ENCODE results near the gene ZIC4.

ZIC4 gene

DNA sequence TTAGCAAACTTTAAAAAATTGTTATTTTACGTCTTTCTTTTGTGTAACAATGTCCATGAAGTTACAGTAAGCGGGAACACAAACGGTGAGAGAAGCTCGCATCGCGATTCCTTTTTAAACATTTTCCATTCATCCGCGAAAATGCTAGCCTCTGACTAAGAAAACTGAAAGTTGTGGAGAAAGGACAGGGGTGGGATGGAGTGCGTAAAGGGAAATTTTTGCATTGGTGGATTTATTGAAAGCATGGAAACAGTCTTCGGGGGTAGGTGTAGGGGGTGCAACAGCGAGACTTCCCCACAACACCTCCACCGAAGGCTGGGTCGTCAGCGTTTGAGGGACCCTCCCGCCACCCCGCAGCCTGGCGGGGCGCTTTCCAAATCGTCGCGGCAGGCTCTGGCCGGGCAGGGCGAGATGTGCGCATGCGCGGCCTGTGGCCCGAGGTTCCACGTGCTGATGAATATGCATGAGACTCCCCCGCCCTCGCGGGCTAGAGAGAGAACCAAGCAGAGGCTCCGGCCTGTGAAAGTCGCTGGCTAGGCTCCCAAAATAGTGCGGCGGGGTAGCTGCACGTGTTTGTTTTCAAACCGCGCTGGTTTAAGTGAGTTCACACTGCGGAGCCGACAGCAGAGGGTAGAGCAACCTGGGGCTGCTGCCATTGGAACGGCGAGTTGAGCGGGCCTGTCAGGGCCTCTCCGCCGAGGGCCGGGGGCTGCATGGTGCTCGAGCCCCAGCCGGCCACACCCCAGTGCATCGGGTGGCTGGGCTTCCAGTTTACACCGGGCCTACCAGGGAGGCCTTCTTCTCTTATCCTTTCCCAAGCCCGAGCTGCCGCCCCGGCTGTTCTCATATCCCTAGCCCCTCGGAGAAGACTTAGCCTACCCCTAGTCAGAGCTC lies 12.7 kb upstream of the ZIC4 start:
- peak overlapping the region in 2 of 7 experiments; percentile 8 to 18 for H3K4me3 ChIP-seq
- peak overlapping the region in 5 of 21 experiments; percentile 27 to 57 (median 52) for H3K27ac ChIP-seq

DNA sequence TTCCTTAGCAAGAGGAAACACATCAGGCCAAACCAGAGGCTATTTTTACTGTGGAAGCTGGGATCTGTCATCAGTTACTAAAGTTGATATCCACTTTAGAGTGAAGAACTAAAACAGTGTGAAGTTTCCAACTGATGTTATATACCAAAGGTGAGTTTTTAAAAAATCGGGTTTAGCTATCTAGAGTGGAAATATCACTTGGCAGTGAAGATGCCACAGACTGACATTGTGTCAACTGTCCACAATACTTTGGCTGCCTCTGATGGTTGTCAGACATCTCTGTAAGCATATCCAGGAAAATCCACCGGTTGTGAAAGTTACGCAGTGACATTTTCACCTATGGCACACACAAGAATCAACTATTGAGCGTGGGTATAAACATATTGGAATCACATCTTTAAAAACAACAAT lies 12.0 kb upstream of the ZIC4 start:
- Histone ChIP-seq H3K4me3 (peak overlapping the region in 1 of 7 experiments; percentile 18), H3K27ac (peak overlapping the region in 5 of 21 experiments; percentile 27 to 57 (median 52))

DNA sequence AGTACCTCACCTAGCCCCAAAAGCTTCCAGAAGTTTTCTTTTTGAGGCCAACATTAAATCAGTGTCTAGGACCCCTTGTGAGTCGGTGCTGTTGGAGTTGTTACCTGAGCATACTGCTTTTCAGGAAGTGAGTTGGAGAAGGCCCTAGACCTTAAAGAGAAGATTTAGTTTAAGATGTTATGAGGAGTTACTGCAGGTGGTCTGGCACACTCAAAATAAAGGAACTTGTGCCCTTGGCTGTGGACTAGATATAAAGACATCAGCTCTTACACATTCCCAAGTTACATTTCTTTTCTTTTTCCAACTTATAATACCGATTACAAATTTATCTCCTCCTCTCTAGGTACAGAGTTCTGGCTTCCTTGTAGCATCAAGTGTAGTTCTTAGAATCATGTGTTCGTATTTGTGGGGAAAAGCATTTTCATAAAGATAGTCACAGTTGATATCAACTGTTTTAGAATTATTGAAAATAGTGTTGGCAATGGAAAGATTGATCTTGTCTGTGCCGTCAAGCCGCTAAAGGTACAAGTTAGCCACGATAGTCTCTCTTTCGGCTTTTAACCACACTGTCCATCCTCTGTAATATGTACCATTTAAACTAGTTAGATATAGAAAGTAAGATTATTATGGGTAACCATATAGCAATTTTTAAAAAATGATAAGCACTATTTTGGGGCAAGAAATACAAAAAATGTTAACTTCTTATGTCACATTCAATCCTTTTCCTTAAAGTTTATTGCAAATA lies 11.4 kb upstream of the ZIC4 start:
- Histone ChIP-seq H3K27ac (no peak overlapping the region), H3K4me3 (no peak overlapping the region)

DNA sequence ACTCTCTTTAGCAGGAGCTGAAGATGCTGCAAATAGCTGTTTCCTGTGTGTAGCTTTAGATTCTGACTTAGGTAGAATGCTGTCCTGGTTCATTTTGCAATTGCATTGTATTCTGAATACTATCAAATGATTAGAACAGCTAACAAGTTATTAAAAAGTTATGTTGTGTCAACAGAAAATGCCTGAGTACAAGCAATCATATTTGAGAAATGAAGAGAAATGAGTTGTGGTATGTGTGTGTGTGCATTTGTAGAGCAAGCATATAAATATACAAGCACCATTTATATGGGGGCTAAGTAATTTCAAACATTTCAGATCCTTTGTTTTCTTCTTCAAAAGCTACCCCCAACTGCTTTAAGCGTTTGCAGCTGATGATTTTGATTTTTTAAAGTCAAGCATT lies 10.6 kb upstream of the ZIC4 start:
- H3K4me3 ChIP-seq, result no peak overlapping the region

DNA sequence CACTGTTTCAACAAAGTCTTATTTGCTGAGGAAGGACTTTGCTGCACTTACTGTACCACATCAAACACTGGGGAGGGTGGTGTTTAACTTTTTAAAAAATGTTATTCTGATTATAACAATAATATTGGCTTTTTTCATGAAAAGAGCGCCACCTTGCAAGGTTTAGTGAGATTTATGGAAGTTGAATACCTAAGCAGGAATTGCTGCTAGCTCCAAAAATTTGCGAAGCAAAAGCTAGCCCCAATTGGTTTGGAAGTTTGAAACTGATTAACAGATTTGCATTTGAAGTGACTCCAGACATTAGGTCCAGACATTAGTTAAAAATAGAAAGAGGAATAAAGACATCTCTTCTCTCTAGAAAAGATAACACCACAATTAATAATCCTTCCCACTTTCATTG lies 9.5 kb upstream of the ZIC4 start:
- Histone ChIP-seq H3K4me3 (no peak overlapping the region), H3K27ac (no peak overlapping the region)

More for the DNA sequence above, 10.6 kb upstream of the ZIC4 start:
- no peak overlapping the region for H3K27ac ChIP-seq

DNA sequence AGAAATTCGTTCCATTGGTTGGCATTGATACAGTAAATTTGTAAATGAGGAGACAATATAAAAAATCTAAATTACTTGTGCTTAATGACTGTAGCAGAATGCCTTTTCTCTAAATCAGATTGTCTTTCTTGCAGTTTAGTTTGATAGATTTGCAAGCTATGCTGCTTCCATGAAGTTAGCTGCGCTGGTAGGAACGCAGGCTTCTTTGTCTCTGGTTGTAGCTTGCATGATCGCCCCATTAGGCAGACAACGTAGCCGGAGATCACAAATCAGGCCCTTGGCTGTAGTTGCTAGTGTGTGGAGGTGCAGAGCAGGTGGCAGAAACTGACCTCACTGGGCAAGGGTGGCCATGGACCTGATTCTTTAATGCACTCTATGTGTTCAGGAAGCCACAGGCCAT lies 8.9 kb upstream of the ZIC4 start:
- Histone ChIP-seq H3K4me3 (no peak overlapping the region), H3K27ac (no peak overlapping the region)

DNA sequence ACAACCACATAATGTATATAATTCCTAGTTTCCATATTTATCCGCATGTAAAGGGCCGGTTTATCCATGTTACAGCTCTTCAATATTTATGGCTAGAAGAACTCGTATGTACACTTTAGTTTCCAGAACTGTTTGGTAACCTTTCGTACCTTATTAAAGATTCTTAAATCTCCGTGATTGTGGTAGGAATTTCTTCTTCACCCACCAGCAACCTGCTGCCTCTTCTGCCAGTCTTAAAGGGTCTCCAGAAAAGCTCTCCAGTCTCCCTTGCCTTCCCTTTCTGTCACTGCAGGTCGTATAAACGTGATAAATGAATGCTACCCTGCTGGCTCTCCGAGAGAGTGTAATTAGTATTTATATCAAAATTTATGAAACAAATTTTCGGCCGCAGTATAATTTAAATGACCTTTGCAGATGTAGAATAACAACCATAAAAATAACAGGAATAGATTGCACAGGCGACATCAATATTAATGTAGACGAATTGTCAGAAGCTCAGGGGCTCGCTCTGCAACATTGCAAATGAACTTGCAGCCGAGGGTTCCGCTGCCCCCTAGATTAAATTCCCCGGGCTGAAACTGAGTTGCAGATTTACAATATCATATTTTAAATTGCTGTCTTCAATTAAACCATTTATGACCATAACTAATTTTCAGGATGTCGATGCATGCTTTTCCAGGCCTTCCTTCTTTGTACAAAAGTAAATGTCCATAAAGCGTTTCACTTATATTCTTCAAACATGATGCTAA lies 8.2 kb upstream of the ZIC4 start:
- Histone ChIP-seq H3K4me3 (no peak overlapping the region), H3K27ac (no peak overlapping the region)

DNA sequence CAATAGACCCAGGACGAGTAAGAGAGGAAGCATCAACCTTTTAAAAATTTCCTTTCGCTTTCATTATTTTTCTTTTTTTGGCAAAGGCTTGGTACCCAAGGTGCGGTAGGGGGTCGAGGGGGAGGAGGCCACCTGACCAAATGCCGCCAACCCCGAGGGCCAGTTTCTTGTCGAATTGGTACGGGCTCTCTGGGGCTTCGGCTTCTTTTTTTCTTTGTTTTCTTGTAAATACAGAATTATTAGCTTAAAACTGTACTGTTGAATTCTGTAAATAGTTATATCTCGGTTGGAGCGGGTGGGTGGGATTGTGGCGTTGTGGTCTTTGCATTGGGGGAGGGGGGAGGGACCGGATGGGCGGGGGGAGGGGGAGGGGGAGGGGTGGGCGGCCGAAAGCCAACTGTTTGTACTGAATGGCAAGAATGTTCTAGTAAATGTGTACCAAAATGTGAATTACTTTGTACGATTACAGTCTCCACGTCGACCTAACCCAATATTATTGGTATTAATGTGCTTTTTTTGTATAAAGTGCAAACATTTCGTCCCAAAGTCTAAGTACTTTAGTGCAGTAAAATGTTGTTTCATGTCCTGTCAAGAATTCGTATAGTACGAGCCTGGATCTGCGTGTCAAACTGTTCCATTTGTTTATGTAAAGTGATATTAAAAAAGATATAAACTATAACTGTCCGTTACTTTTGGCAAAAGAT lies 7.5 kb upstream of the ZIC4 start:
- H3K27ac ChIP-seq, result no peak overlapping the region
- H3K4me3 ChIP-seq, result peak overlapping the region in 3 of 7 experiments; percentile 8 to 29 (median 26)

DNA sequence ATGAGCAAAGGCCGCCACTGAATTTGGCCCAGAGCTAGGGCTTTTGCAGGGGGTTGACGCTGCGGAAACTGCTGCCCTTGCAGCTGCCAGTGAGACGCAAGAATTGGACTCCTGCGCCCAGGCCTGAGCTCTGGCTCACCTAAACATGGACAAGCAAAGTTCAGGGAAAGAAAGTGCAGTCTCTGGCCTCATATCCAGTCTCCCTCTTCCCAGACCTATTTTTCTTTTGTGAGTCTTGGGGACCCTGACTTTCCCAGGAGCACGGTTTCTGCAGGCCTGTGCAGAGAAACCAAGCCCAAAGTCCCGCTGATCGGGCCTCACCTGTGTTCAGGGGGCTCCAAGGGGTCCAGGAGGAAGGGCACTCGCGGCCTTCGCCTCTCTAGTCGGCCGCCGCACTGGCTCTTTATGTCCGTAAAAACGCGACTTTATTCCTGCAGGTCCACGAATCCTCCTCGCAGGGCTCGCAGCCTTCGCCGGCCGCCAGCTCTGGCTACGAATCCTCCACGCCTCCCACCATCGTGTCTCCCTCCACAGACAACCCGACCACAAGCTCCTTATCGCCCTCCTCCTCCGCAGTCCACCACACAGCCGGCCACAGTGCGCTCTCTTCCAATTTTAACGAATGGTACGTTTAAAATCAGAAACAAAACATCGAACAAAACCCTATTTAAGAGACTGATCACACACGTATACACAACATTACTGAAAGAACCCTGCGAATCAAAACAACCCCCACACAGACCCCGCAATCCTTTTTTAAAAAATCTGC lies 6.8 kb upstream of the ZIC4 start:
- no peak overlapping the region for H3K27ac ChIP-seq
- H3K4me3 ChIP-seq, result peak overlapping the region in 3 of 7 experiments; percentile 8 to 29 (median 26)

DNA sequence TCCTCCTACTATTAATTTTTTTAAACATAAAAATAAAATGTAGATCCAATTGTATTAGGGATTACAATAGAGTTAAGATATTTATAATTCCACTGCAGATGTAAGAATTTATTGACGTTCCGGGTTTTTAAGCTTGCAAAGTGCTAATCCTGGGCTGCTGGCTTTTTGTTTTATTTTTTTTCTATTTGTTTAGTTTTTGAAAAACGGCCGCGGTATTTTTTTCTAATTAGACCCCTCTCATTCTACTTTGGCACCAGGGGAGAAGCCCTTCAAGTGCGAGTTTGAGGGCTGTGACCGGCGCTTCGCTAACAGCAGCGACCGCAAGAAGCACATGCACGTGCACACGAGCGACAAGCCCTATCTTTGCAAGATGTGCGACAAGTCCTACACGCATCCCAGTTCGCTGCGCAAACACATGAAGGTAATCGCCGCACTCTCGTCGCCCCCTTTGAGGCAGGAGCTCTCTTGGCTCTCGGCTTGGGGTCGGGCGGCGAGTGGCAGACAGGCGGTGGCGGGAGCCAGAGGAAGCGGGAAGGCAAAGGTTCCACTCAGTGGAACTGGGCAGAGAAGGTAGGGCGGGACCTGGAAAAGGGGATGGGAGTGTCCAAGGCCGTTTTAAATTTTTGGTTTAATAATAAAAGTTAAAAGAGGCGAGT lies 6.0 kb upstream of the ZIC4 start:
- H3K4me3 ChIP-seq, result peak overlapping the region in 3 of 7 experiments; percentile 6 to 40 (median 22)
- no peak overlapping the region for H3K27ac ChIP-seq

DNA sequence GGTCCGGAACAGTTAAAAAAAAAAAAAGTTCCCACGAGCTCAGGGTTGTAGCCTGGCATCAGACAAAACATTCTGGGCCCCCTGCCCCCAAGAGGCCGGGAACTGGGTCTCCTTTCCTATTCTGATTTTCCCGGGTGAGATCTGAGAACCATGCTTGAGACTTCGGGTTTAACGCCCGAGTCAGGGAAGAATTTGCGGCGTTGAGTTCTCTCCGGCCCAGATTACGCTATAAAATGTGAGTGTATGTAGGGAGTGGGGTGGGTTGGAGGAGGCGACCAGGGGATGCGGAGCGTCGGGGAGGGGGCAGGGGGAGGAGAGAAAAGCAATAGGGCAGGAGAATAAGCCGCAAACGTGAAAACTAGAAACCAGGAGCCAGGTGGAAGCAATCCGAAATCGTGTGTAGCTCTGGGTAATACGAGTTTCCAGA lies 5.5 kb upstream of the ZIC4 start:
- peak overlapping the region in 5 of 21 experiments; percentile 5 to 82 (median 65) for H3K27ac ChIP-seq
- peak overlapping the region in 3 of 7 experiments; percentile 6 to 40 (median 22) for H3K4me3 ChIP-seq

DNA sequence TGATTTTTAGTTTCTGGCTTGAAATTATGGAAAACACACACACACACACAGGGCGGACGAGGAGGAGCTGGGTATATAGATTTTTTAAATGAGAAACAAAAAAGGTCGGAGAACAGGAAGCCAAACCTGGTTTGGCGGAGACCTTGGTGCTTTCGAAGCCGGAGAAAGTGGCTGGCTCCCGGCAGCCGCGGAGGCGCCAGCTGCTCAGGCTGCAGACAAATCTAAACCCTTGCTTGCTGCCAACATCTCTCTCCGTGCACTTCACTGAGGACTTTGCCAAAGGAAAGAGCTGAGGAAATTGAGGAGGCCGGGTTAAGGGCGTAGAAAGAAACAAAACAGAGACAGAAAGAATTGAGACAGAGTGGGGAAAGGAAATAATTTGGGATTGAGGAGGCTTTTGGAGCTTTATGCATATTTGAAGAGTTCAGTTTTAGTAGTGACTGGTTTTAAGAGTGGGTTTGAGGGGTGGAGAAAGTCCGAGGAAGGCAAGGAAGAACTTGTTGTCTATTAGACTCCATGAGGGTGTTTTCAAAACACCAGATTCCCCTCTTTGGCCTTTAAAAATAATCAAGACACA lies 5.0 kb upstream of the ZIC4 start:
- Histone ChIP-seq H3K27ac (peak overlapping the region in 9 of 21 experiments; percentile 5 to 82 (median 58)), H3K4me3 (peak overlapping the region; percentile 15 to 40 (median 22))

DNA sequence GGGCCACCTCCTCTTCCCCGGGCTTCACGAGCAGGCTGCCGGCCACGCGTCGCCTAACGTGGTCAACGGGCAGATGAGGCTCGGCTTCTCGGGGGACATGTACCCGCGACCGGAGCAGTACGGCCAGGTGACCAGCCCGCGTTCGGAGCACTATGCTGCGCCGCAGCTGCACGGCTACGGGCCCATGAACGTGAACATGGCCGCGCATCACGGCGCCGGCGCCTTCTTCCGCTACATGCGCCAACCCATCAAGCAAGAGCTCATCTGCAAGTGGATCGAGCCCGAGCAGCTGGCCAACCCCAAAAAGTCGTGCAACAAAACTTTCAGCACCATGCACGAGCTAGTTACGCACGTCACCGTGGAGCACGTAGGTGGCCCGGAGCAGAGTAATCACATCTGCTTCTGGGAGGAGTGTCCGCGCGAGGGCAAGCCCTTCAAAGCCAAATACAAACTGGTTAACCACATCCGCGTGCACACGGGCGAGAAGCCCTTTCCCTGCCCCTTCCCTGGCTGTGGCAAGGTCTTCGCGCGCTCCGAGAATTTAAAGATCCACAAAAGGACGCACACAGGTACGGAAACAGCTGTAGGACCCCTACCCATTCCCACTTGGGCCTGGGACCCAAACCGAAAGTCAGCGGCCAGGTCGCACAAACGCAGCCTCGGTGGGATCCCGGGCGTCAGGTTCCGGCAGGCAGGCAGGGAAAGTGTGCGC lies 4.3 kb upstream of the ZIC4 start:
- Histone ChIP-seq H3K27ac (peak overlapping the region in 14 of 21 experiments; percentile 19 to 82 (median 54)), H3K4me3 (peak overlapping the region; percentile 15 to 40 (median 22))

DNA sequence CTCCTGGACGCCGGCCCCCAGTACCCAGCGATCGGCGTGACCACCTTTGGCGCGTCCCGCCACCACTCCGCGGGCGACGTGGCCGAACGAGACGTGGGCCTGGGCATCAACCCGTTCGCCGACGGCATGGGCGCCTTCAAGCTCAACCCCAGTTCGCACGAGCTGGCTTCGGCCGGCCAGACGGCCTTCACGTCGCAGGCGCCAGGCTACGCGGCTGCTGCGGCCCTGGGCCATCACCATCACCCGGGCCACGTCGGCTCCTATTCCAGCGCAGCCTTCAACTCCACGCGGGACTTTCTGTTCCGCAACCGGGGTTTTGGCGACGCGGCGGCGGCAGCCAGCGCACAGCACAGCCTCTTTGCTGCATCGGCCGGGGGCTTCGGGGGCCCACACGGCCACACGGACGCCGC lies 3.8 kb upstream of the ZIC4 start:
- peak overlapping the region; percentile 15 to 40 (median 22) for H3K4me3 ChIP-seq
- peak overlapping the region in 14 of 21 experiments; percentile 19 to 82 (median 52) for H3K27ac ChIP-seq

DNA sequence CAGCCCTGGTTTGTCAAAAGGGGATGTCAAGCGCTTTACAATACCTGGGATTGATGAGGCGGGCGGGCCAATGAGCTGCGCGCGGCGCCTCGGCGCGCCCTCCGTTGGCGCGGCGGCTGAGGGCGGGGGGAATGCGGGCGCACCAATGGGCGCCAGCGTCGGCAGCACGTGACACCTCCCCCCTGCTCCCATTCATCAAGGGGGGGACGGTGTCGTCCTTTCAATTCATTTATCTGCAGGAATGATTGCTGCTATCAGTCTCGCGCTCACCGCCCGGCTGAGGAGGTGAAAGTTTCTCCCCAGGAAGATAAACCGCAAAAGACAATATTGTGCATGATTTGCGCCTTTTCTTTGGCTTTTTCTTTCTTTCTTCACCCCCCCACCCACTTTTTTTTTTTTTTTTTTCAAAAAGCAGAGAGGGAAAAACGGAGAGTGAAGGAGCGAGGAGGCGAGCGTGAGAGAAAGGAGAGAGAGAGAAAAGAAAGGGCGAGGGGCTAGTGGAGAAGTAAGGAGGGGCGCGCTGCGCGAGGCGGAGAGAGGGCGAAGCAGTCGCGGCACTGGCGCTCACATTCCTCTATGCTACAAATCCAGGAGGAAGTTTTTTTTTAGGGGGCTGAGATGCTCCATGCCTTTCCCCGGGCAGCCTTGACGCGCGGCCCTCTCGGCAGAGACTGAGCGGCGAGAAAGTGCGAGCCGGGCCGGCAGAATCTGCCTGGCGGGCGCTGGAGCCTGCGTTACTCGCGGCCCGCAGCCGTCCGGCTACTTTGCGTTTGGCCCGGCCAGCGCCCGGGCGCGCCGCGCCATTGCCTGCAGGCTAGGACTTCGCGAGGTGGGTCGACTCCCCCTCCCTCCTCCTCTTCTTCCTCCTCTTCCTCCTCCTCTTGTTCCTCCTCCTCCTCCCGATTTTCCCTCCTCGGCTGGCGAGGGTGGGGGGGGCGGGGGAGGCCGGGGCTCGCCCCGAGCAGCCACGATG lies 3.1 kb upstream of the ZIC4 start, which contains the start of gene ZIC1:
ZIC1 (plus strand) TSS at position 223 of the 973 bp plus-strand sequence; CDS start at position 971, 748 bp downstream.
- peak within 1 kb of the TSS; percentile 15 to 40 (median 22) for H3K4me3 ChIP-seq

More for the DNA sequence above, 3.1 kb upstream of the ZIC4 start, which contains the start of gene ZIC1:
- peak within 1 kb of the TSS in 16 of 21 experiments; percentile 19 to 82 (median 52) for H3K27ac ChIP-seq
